Stimulated activated CD4-positive, alpha-beta T cell treated with anti-CD3 and anti-CD28 coated beads, Interleukin-15, amount 100 ng/mL, for 48 hours (primary cell): Measurements from ENCODE around the gene FMO3.

Experiments
- DNase-seq, 2 donors: peaks; one replicate each; pipeline ENCODE4 v3.0.0-alpha.2; 2020; ENCODE audit warnings: low read depth in 2 of 2

Gene FMO3

GRCh38 chr1:171116676-171117075, 26.0 kb downstream of the FMO3 start:
- no peak for DNase-seq

DNA sequence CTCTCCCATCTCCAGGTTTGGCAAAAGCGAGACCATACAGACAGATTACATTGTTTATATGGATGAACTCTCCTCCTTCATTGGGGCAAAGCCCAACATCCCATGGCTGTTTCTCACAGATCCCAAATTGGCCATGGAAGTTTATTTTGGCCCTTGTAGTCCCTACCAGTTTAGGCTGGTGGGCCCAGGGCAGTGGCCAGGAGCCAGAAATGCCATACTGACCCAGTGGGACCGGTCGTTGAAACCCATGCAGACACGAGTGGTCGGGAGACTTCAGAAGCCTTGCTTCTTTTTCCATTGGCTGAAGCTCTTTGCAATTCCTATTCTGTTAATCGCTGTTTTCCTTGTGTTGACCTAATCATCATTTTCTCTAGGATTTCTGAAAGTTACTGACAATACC, 26.4 kb downstream of the FMO3 start:
- no peak for DNase-seq

DNA sequence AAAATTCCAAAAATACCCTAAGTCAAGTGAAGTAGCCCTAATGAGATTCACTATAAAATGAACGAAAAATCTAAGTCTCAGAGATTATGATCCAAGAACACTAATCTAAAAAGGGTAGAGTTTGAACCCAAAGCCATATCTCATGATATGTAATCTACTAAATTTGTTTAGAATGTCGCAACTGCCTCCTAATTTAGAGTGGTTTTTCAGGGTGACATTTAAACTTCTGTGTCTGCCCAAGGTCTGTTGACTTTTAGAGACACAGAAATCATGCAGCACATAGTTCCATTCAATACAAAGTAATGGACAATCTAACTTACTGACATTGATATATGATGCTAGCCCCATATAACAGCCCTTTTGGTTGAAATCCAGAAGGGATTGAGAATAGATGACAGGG, 28.9 kb downstream of the FMO3 start:
- no peak for DNase-seq

DNA sequence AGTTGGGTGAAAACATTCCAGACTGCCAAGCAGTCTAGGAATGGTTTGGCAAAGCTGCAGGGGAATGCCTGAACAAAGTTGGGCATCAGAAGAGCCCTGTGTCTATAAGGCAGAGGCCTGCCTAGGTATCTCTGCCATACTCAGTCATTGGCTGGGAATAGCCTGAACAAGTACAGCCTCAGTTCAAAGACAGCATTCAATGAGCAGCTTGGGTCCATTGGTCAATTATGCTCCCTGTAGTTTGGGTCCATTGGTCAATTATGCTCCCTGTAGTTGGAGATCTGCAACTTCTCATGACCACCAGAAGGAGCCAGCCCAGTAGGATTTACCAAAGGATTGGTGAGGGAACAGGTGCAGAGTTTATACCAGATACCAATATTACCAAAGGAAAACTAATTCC, 31.6 kb downstream of the FMO3 start:
- DNase-seq = no peak

GRCh38 chr1:171122893-171123292, 32.2 kb downstream of the FMO3 start:
- no peak for DNase-seq

DNA sequence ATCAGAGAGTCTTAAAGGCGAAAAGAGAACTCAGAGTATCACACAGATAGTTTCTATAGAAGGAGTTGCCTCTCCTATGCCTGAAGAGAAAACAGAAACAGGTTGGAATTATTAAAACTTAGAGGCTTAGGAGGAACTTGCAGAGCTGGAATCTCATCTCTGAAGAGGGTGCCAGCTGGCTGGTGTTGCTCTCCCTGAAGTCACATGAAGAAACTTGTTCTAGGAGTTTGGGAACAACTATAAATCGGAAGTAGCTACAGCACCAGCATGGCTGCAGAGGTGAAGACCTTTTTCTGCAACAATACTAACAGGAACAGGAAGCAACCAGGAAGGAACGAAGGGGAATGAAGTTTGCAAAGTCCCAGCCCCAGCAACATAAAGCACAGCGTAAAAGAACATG, 35.8 kb downstream of the FMO3 start:
- DNase-seq = no peak

- no peak for DNase-seq
Observed at GRCh38 chr1:171127099-171127498, 36.4 kb downstream of the FMO3 start.

- no peak for DNase-seq
Observed at GRCh38 chr1:171127501-171127900, 36.8 kb downstream of the FMO3 start.

DNA sequence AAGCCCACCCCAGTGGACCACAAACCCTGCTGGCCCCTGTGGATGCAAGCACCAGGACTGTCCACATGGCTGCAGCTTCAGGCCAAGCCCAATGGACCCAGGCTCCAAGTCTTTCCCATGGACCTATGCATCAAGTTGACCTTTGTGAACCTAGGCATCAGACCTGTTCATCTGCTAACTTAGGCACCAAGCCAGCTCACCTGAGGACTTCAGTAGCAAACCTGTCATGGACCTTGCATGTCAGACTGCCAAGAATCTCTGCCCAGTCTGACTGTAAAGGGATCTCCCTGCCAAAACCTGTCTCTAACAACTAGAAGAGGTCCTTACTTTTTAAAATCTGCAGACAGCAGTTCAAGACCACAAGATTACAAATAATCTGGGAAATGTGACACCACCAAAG, 37.8 kb downstream of the FMO3 start:
- no peak for DNase-seq

- no peak for DNase-seq
Observed at GRCh38 chr1:171134204-171134923, 43.7 kb downstream of the FMO3 start.

DNA sequence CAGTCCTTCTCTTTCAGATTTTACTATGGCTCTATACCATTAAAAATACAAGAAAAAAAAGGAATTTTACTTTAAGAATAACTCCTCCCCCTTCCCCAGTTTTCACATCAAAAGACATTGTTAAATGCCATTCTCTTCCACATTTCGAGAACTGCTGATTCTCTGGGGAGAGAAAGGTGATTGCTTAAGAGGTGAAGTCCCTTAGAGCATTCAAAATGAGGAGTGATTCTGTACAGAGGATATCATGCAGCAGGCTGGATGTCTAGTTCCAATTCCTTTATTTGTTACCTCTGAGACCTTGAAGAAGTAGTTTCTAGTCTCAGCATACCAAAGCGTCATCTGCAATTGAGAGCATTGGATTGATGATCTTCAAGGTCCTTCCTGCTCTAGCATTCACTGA, 46.9 kb downstream of the FMO3 start:
- no peak for DNase-seq

DNA sequence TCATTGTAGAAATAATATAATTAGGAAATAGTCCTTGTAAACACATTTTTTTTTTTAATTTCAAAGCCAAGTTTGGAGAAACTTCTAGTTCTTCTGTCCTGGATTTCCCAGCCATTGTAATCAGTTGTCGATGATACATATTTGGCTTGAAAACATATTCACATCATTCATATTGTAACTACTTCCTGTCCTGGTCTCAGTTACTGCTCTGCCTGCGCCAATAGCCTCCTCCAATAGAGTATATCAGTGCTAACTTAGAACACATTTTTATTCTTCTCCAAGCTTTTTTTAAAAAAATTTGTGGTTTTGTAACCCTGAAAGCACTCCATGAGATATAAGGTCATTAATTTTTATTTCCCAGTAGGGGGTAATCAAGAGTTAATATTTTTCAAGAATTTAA, 48.3 kb downstream of the FMO3 start:
- DNase-seq = no peak

DNA sequence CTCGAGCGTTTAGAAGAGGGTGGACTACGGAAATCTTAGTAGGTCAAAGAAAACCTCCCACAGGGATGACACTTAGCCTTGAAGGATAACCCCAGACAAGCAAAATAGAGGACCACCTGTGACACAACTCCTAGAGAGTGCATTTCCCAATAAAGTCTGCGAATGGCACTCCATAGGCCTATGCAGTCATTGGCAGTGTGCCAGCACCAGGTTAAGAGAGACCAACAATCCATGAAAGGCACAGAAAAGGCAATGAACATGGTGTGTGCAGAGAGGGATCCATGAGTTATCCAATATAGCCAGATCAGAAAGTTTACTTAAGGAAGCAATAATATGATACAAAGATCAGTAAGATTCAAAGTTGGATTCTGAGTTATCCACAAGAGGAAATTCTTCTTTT, 49.2 kb downstream of the FMO3 start:
- no peak for DNase-seq

GRCh38 chr1:171140401-171140800, 49.7 kb downstream of the FMO3 start:
- no peak for DNase-seq

GRCh38 chr1:171140956-171141687, 50.4 kb downstream of the FMO3 start:
- no peak for DNase-seq

DNA sequence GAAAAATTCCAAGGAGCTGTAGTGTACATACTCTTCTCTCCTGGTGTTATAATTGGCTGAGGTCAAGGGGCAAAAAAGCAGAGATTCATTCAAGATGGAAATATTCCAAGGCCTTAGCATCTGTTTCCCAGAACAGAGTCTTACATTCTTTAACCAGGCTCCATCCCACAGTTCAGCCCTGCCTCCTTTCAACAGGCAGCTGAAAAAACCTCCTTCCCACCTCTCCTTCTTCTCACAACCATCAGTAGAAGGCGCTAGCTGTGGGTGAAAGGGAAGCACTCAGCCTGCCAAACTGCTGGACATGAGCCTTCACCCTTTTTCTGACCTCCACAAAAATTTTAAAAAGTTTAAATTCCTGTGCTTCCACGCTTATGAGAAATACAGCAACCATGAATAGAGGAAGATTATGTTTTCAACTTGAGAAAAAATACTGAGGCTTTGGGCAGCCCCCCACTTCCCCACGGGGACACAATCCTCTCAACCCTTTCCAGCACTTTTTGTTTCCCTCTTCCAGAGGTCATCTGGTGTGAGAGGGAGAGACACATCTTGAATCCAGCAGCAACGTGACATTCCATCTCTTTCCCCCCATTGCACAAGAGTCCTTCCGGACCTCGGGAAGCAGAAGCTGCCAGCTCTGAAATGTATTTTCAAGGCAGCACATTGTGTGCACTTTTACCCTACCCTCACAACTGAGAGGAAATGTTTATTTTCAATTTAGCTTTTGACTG, 51.1 kb downstream of the FMO3 start:
- DNase-seq = no peak

DNA sequence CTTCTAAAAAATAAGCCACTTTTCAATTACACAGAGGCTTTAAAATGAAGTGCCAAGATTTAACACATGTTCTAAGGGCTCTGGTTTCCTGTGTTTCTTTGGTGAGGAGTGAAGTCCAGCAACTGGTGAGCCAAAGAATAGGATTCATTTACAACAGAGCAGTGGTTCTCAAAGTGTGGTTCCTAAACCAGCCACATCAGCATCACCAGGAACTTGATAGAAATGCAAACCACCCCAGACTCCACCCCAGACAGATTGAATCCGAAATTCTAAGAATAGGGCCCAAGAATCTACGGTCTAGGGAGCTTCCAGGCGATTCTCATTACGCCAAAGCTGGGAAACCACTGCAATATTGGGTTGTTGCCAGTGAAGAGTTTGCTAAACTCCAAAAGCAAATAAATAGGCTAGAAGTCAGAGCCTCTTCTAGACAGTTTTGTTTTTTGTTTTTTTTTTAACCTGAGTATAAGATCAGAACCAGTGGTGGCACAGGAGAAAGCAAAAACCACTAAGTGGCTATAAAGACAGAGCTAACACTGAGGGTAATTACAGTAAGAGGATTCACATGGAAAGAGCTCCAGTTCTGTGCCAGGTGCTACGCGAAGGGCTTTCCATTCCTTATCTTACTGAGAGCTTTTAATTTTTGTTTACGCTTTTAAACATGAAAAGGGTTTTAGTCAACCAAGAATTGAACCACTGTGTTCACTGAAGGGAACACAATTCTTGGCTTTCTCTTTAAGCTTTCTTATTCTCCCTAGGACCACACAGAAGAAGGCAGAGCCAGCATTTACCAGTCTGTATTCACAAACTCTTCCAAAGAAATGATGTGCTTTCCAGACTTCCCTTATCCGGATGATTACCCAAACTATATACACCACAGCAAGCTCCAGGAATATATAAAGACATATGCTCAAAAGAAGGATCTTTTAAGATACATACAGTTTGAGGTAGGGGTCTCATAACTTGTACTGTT, 52.0 kb downstream of the FMO3 start:
- no peak for DNase-seq

DNA sequence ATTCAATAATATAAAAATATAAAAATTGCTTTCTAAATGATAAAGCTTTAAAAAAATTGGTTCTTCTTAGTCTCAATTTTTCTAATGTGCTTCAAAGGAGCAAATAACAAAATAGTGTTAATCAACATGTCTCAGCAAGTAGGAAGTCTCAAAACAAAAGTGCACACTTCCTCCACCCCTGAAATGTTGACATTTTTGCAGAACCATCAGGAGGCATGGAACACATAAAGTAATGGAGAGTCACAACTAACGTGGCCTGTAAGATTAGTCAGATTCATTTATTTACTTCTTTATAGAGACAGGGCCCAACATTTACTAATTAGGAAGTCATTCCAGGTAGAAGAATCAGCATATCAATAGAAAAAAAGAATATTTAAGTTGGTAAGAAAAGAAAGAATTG, 59.5 kb downstream of the FMO3 start:
- no peak for DNase-seq

DNA sequence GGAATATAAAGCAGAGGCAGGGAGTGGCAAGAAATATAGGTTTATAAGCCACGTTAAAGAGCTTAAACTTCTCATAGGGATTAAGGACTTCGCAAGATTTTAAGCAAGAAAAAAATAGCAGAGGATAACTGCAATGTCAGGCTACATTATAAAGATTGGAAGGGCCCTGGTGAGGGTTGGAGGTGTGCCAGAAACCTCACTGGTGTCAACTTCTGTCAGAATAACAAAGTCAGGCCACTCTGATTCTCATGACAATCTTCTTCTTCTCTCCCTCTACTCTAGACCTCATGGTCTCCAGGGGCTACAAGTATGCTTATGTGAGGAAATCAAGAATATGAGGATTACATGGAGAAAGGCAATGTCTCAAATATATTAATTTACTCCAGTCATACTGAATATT, 61.8 kb downstream of the FMO3 start:
- DNase-seq = no peak

- DNase-seq = no peak
Observed at GRCh38 chr1:171155484-171155883, 64.8 kb downstream of the FMO3 start.

GRCh38 chr1:171158096-171158495, 67.4 kb downstream of the FMO3 start:
- DNase-seq = no peak

- DNase-seq = no peak
Observed at GRCh38 chr1:171158551-171158950, 67.8 kb downstream of the FMO3 start.
